IPS DF 6.9 (cell line): ENCODE results near the gene ZNF580.

Experiments used
- DNase-seq: peaks from one replicate; pipeline ENCODE4 v3.0.0-alpha.2; 2013; ENCODE audit warnings: low read depth, low spot score
- H3K27ac ChIP-seq: one replicate; pipeline ENCODE4 v1.5.1; 2013; ENCODE audit warnings: low read length, control low read depth
- H3K27me3 ChIP-seq: 2 replicates; pipeline ENCODE4 v1.6.1; 2013; ENCODE audit warnings: mild to moderate bottlenecking, low read length; ENCODE audit not compliant: control insufficient read depth, insufficient read depth
- H3K36me3 ChIP-seq: 2 replicates; pipeline ENCODE4 v1.6.1; 2013; ENCODE audit warnings: low read length; ENCODE audit not compliant: control insufficient read depth, insufficient read depth
- H3K4me1 ChIP-seq: 2 replicates; pipeline ENCODE4 v1.6.1; 2013; ENCODE audit warnings: low read length; ENCODE audit not compliant: control insufficient read depth, insufficient read depth
- H3K4me3 ChIP-seq: 2 replicates; pipeline ENCODE4 v1.5.1; 2013; ENCODE audit warnings: mild to moderate bottlenecking, low read length
- H3K9me3 ChIP-seq: 2 replicates; pipeline ENCODE4 v1.6.1; 2013; ENCODE audit warnings: low read length, inconsistent platforms; ENCODE audit not compliant: control insufficient read depth, insufficient read depth
- WGBS: extraction: QIAGEN DNeasy Blood & Tissue Kit; methylation state at CpG from one replicate; pipeline ENCODE4 v1.1.7; 2013; ENCODE audit warnings: mixed read lengths, missing lambda C conversion rate; ENCODE audit not compliant: insufficient read length, insufficient coverage; 5-methylcytosine and 5-hydroxymethylcytosine counted together

The ZNF580 gene

GRCh38 chr19:55653651-55654322, 13.0 kb downstream of the ZNF580 start:
- no CpG with 5 or more reads among the region's 57 CpGs for WGBS
- H3K4me1 ChIP-seq: peaks cover 1% of the 10 kb centered on the region; the same call in 1 of the 2 replicates

GRCh38 chr19:55654323-55654867, 13.6 kb downstream of the ZNF580 start:
- Histone ChIP-seq H3K36me3 (0 out of 2 replicates have a peak, but pooled peaks cover 2% of the 10 kb centered on the region), H3K9me3 (no peaks in the 10 kb centered on the region), H3K4me1 (peaks cover 1% of the 10 kb centered on the region; the same call in 1 of the 2 replicates), H3K4me3 (peak overlapping the region; percentile 77; the same call in 1 of the 2 replicates), H3K27ac (no peak overlapping the region), H3K27me3 (no peaks in the 10 kb centered on the region)
- DNase-seq: peak; percentile 98
- no CpG with 5 or more reads among the region's 52 CpGs for WGBS

More at GRCh38 chr19:55653651-55654322, 13.0 kb downstream of the ZNF580 start:
- H3K27me3 ChIP-seq: no peaks in the 10 kb centered on the region
- H3K27ac ChIP-seq: no peak overlapping the region
- peak; percentile 88 for DNase-seq
- H3K36me3 ChIP-seq: no peaks in the 10 kb centered on the region
- no peaks in the 10 kb centered on the region for H3K9me3 ChIP-seq
- peak overlapping the region; percentile 77; the same call in 1 of the 2 replicates for H3K4me3 ChIP-seq

GRCh38 chr19:55654868-55655647, 14.3 kb downstream of the ZNF580 start, which contains the start of gene U2AF2:
Gene U2AF2, plus strand, starts transcription at chr19:55655035. Its CDS starts 70 bp downstream, at chr19:55655105.
- no CpG with 5 or more reads among the region's 95 CpGs for WGBS
- Histone ChIP-seq H3K36me3 (peaks cover 3% of the 10 kb centered on the region), H3K4me3 (peak within 1 kb of the TSS; percentile 95), H3K27me3 (no peaks in the 10 kb centered on the region), H3K27ac (no peak within 1 kb of the TSS), H3K4me1 (peaks cover 1% of the 10 kb centered on the region; the same call in 1 of the 2 replicates), H3K9me3 (no peaks in the 10 kb centered on the region)
- no peak for DNase-seq

- H3K4me1 ChIP-seq: peaks cover 1% of the 10 kb centered on the region; the same call in 1 of the 2 replicates
These were observed 14.8 kb downstream of the ZNF580 start for GRCh38 chr19:55655648-55656040.

GRCh38 chr19:55656552-55656951, 15.8 kb downstream of the ZNF580 start:
- no peak overlapping the region for H3K27ac ChIP-seq
- peaks cover 1% of the 10 kb centered on the region; the same call in 1 of the 2 replicates for H3K4me1 ChIP-seq

More at GRCh38 chr19:55655648-55656040, 14.8 kb downstream of the ZNF580 start:
- no CpG with 5 or more reads among the region's 19 CpGs for WGBS
- Histone ChIP-seq H3K4me3 (peak overlapping the region; percentile 95), H3K9me3 (no peaks in the 10 kb centered on the region), H3K27ac (no peak overlapping the region), H3K27me3 (no peaks in the 10 kb centered on the region), H3K36me3 (peaks cover 9% of the 10 kb centered on the region)
- no peak for DNase-seq

GRCh38 chr19:55656988-55657747, 16.4 kb downstream of the ZNF580 start:
- H3K27ac ChIP-seq: no peak overlapping the region
- peaks cover 1% of the 10 kb centered on the region; the same call in 1 of the 2 replicates for H3K4me1 ChIP-seq
- H3K36me3 ChIP-seq: peaks cover 24% of the 10 kb centered on the region
- no peak overlapping the region for H3K4me3 ChIP-seq
- no peak for DNase-seq
- no CpG with 5 or more reads among the region's 18 CpGs for WGBS
- H3K9me3 ChIP-seq: no peaks in the 10 kb centered on the region
- H3K27me3 ChIP-seq: no peaks in the 10 kb centered on the region

More at GRCh38 chr19:55656552-55656951, 15.8 kb downstream of the ZNF580 start:
- no peaks in the 10 kb centered on the region for H3K27me3 ChIP-seq
- H3K36me3 ChIP-seq: peaks cover 18% of the 10 kb centered on the region
- no CpG with 5 or more reads among the region's 7 CpGs for WGBS
- peak overlapping the region; percentile 6; the same call in 1 of the 2 replicates for H3K4me3 ChIP-seq
- H3K9me3 ChIP-seq: no peaks in the 10 kb centered on the region
- no peak for DNase-seq

GRCh38 chr19:55658846-55659459, 18.2 kb downstream of the ZNF580 start:
- no peaks in the 10 kb centered on the region for H3K27me3 ChIP-seq
- H3K36me3 ChIP-seq: peaks cover 40% of the 10 kb centered on the region
- peaks cover 1% of the 10 kb centered on the region; the same call in 1 of the 2 replicates for H3K4me1 ChIP-seq
- H3K27ac ChIP-seq: no peak overlapping the region
- no peak for DNase-seq
- H3K4me3 ChIP-seq: no peak overlapping the region
- WGBS: no CpG with 5 or more reads among the region's 37 CpGs
- H3K9me3 ChIP-seq: no peaks in the 10 kb centered on the region

- no peak overlapping the region for H3K27ac ChIP-seq
- H3K4me1 ChIP-seq: peaks cover 1% of the 10 kb centered on the region; the same call in 1 of the 2 replicates
- H3K9me3 ChIP-seq: no peaks in the 10 kb centered on the region
- peaks cover 47% of the 10 kb centered on the region for H3K36me3 ChIP-seq
- no peaks in the 10 kb centered on the region for H3K27me3 ChIP-seq
- H3K4me3 ChIP-seq: no peak overlapping the region
- no CpG with 5 or more reads among the region's 9 CpGs for WGBS
- DNase-seq: no peak
These were observed 19.0 kb downstream of the ZNF580 start for GRCh38 chr19:55659822-55660221.

- peaks cover 50% of the 10 kb centered on the region for H3K36me3 ChIP-seq
- WGBS: no CpG with 5 or more reads among the region's 12 CpGs
- H3K27me3 ChIP-seq: no peaks in the 10 kb centered on the region
- no peaks in the 10 kb centered on the region for H3K9me3 ChIP-seq
- no peak for DNase-seq
- H3K4me3 ChIP-seq: no peak overlapping the region
- peaks cover 1% of the 10 kb centered on the region; the same call in 1 of the 2 replicates for H3K4me1 ChIP-seq
- H3K27ac ChIP-seq: no peak overlapping the region
These were observed 19.6 kb downstream of the ZNF580 start for GRCh38 chr19:55660404-55660803.
